SK-N-SH treated with all-trans-retinoic acid at 6 μM for 48 hours (cell line): Measurements from ENCODE around the gene DENND2A.

Experiments used
- ATAC-seq: fragments of 200-7000 bp; cut with Tn5 transposase; 3 replicates; pipeline ENCODE4 v1.9.1; 2020; ENCODE audit warnings: mild to moderate bottlenecking, moderate library complexity
- ARNTL ChIP-seq: fragments of 450-650 bp; formaldehyde crosslinking; IDR thresholded peaks from 2 replicates; pipeline ENCODE4 v1.5.0; 2020; ENCODE audit warnings: low read depth, mild to moderate bottlenecking, moderate library complexity, borderline replicate concordance
- BACH2 ChIP-seq: fragments of 250-450 bp; sonication (Bioruptor Pico); IDR thresholded peaks from 2 replicates; pipeline ENCODE4 v1.9.0; 2021; ENCODE audit warnings: mild to moderate bottlenecking, borderline replicate concordance
- CREB5 ChIP-seq: fragments of 250-450 bp; sonication (Bioruptor Pico); IDR thresholded peaks from 2 replicates; pipeline ENCODE4 v1.5.1; 2020; ENCODE audit warnings: low read depth, mild to moderate bottlenecking, moderate library complexity
- CSRNP3 ChIP-seq: fragments of 250-450 bp; sonication (Bioruptor Pico); IDR thresholded peaks from 2 replicates; pipeline ENCODE4 v1.5.1; 2021; ENCODE audit warnings: mild to moderate bottlenecking, moderate library complexity
- ESRRG ChIP-seq: fragments of 250-450 bp; sonication (Bioruptor Pico); IDR thresholded peaks from 2 replicates; pipeline ENCODE4 v1.6.1; 2021; ENCODE audit warnings: mild to moderate bottlenecking
- GLIS3 ChIP-seq: fragments of 250-450 bp; sonication (Bioruptor Pico); IDR thresholded peaks from 2 replicates; pipeline ENCODE4 v1.5.0; 2020; ENCODE audit warnings: mild to moderate bottlenecking, moderate library complexity
- ISL1 ChIP-seq: fragments of 250-450 bp; sonication (Bioruptor Pico); IDR thresholded peaks from 2 replicates; pipeline ENCODE4 v2.1.2; 2022; ENCODE audit warnings: mild to moderate bottlenecking, moderate library complexity
- OSR1 ChIP-seq: fragments of 250-450 bp; sonication (Bioruptor Pico); IDR thresholded peaks from 2 replicates; pipeline ENCODE4 v1.8.0; 2022; ENCODE audit warnings: moderate library complexity, mild to moderate bottlenecking, inconsistent platforms
- PATZ1 ChIP-seq: fragments of 250-450 bp; sonication (Bioruptor Pico); IDR thresholded peaks from 2 replicates; pipeline ENCODE4 v1.8.0; 2020; ENCODE audit warnings: mild to moderate bottlenecking, moderate library complexity, borderline replicate concordance
- POU6F1 ChIP-seq: fragments of 250-450 bp; sonication (Bioruptor Pico); IDR thresholded peaks from 2 replicates; pipeline ENCODE4 v1.8.0; 2021; ENCODE audit warnings: low read depth, mild to moderate bottlenecking, moderate library complexity, borderline replicate concordance
- PPARA ChIP-seq: fragments of 250-450 bp; sonication (Bioruptor Pico); IDR thresholded peaks from 2 replicates; pipeline ENCODE4 v1.5.0; 2020; ENCODE audit warnings: mild to moderate bottlenecking, borderline replicate concordance
- RARB ChIP-seq: fragments of 250-450 bp; sonication (Bioruptor Pico); IDR thresholded peaks from 2 replicates; pipeline ENCODE4 v1.8.0; 2021; ENCODE audit warnings: mild to moderate bottlenecking, moderate library complexity
- SNAI2 ChIP-seq: fragments of 250-450 bp; sonication (Bioruptor Pico); IDR thresholded peaks from 2 replicates; pipeline ENCODE4 v1.5.0; 2020; ENCODE audit warnings: mild to moderate bottlenecking, moderate library complexity
- TCF4 ChIP-seq: fragments of 250-450 bp; sonication (Bioruptor Pico); IDR thresholded peaks from 2 replicates; pipeline ENCODE4 v1.8.0; 2021; ENCODE audit warnings: mild to moderate bottlenecking, moderate library complexity, borderline replicate concordance
- TOX ChIP-seq: fragments of 250-450 bp; sonication (Bioruptor Pico); IDR thresholded peaks from 2 replicates; pipeline ENCODE4 v1.8.0; 2021; ENCODE audit warnings: mild to moderate bottlenecking, moderate library complexity, borderline replicate concordance
- TSHZ2 ChIP-seq: fragments of 250-450 bp; sonication (Bioruptor Pico); IDR thresholded peaks from 2 replicates; pipeline ENCODE4 v1.5.0; 2020; ENCODE audit warnings: mild to moderate bottlenecking, moderate library complexity
- ZC3H10 ChIP-seq: fragments of 250-450 bp; sonication (Bioruptor Pico); IDR thresholded peaks from 2 replicates; pipeline ENCODE4 v1.5.1; 2021; ENCODE audit warnings: mild to moderate bottlenecking, moderate library complexity
- ZFP3 ChIP-seq: fragments of 250-450 bp; sonication (Bioruptor Pico); IDR thresholded peaks from 2 replicates; pipeline ENCODE4 v1.5.0; 2020; ENCODE audit warnings: mild to moderate bottlenecking, moderate library complexity
- ZFP30 ChIP-seq: fragments of 450-650 bp; formaldehyde crosslinking; IDR thresholded peaks from 2 replicates; pipeline ENCODE4 v1.5.0; 2022; ENCODE audit warnings: mild to moderate bottlenecking, moderate library complexity
- ZNF565 ChIP-seq: fragments of 450-650 bp; formaldehyde crosslinking; conservative IDR thresholded peaks from 2 replicates; pipeline ENCODE4 v1.5.0; 2020; ENCODE audit warnings: low read depth, mild to moderate bottlenecking, moderate library complexity
- ZNF70 ChIP-seq: fragments of 450-650 bp; formaldehyde crosslinking; IDR thresholded peaks from 2 replicates; pipeline ENCODE4 v1.5.0; 2020; ENCODE audit warnings: mild to moderate bottlenecking, moderate library complexity
- ZNF8 ChIP-seq: fragments of 450-650 bp; formaldehyde crosslinking; IDR thresholded peaks from 2 replicates; pipeline ENCODE4 v1.5.0; 2020; ENCODE audit warnings: mild to moderate bottlenecking, moderate library complexity

The DENND2A gene

GRCh38 chr7:140495514-140496097 is 145.0 kb downstream of the DENND2A start:
- TF ChIP-seq RARB (CRISPR knock-in tag) (no peak), TCF4 (CRISPR knock-in tag) (no peak)
- no peak for ATAC-seq

GRCh38 chr7:140494867-140495266 is 145.7 kb downstream of the DENND2A start:
- no peak for ATAC-seq
- TF ChIP-seq TOX (CRISPR knock-in tag) (no peak), ZFP3 (CRISPR knock-in tag) (no peak), ARNTL (CRISPR knock-in tag) (no peak), POU6F1 (CRISPR knock-in tag) (no peak), ZFP30 (CRISPR knock-in tag) (no peak), CSRNP3 (CRISPR knock-in tag) (no peak), TSHZ2 (CRISPR knock-in tag) (no peak), OSR1 (CRISPR knock-in tag) (no peak), ESRRG (no peak), SNAI2 (CRISPR knock-in tag) (no peak), CREB5 (CRISPR knock-in tag) (no peak), RARB (CRISPR knock-in tag) (no peak), ZC3H10 (no peak), ISL1 (CRISPR knock-in tag) (no peak), PATZ1 (CRISPR knock-in tag) (no peak), ZNF70 (CRISPR knock-in tag) (no peak), ZNF8 (no peak), PPARA (no peak), ZNF565 (CRISPR knock-in tag) (no peak), GLIS3 (CRISPR knock-in tag) (no peak)

- TF ChIP-seq OSR1 (CRISPR knock-in tag) = no peak
- no peak for TF ChIP-seq BACH2 (CRISPR knock-in tag)
- TF ChIP-seq SNAI2 (CRISPR knock-in tag) = no peak
- no peak for TF ChIP-seq PPARA
- no peak for TF ChIP-seq ESRRG
- TF ChIP-seq, all 23 proteins: peak for 0
- ATAC-seq = no peak
Measured at GRCh38 chr7:140489026-140489359, 151.6 kb downstream of the DENND2A start.
